WTC11 (cell line): ENCODE measurements around the gene DGKG.

ENCODE experiments used
- ATF1 ChIP-seq: sonication (generic); formaldehyde crosslinking; IDR thresholded peaks from 2 replicates; pipeline ENCODE4 v1.8.1; 2023; ENCODE audit warnings: mild to moderate bottlenecking, moderate library complexity, missing genetic modification reagents
- ATF2 ChIP-seq: sonication (generic); formaldehyde crosslinking; IDR thresholded peaks from 2 replicates; pipeline ENCODE4 v1.8.1; 2022; ENCODE audit warnings: low read depth, missing genetic modification reagents, borderline replicate concordance
- ATF3 ChIP-seq: sonication (generic); formaldehyde crosslinking; conservative IDR thresholded peaks from 2 replicates; pipeline ENCODE4 v1.8.1; 2022; ENCODE audit warnings: mild to moderate bottlenecking, missing genetic modification reagents
- ESRRA ChIP-seq: sonication (generic); formaldehyde crosslinking; IDR thresholded peaks from 2 replicates; pipeline ENCODE4 v1.8.1; 2022; ENCODE audit warnings: mild to moderate bottlenecking, missing genetic modification reagents, borderline replicate concordance
- NFYB ChIP-seq: sonication (generic); formaldehyde crosslinking; conservative IDR thresholded peaks from 2 replicates; pipeline ENCODE4 v1.8.0; 2022; ENCODE audit warnings: low read depth, missing genetic modification reagents
- ZNF121 ChIP-seq: sonication (generic); formaldehyde crosslinking; IDR thresholded peaks from 2 replicates; pipeline ENCODE4 v1.8.0; 2023; ENCODE audit warnings: missing genetic modification reagents
- ZNF532 ChIP-seq: fragments of 250-450 bp; sonication (Bioruptor Pico); IDR thresholded peaks from 2 replicates; pipeline ENCODE4 v1.9.0; 2021; ENCODE audit warnings: mild to moderate bottlenecking, borderline replicate concordance
- TF ChIP-seq, protein P1 (sequence below): fragments of 200-600 bp; IDR thresholded peaks from 2 replicates; pipeline ENCODE4 v1.8.0; 2022; ENCODE audit warnings: antibody characterized with exemption
- TF ChIP-seq, protein P2 (sequence below): sonication (generic); formaldehyde crosslinking; IDR thresholded peaks from 2 replicates; pipeline ENCODE4 v1.8.1; 2023; ENCODE audit warnings: mild to moderate bottlenecking, missing genetic modification reagents, moderate library complexity
- TF ChIP-seq, protein P3 (sequence below): fragments of 250-450 bp; sonication (Bioruptor Pico); IDR thresholded peaks from 2 replicates; pipeline ENCODE4 v1.9.0; 2021; ENCODE audit warnings: mild to moderate bottlenecking

- TF ChIP-seq ATF3 (CRISPR knock-in tag), result no peak
- no peak for TF ChIP-seq ATF2
- TF ChIP-seq, protein P1, sequence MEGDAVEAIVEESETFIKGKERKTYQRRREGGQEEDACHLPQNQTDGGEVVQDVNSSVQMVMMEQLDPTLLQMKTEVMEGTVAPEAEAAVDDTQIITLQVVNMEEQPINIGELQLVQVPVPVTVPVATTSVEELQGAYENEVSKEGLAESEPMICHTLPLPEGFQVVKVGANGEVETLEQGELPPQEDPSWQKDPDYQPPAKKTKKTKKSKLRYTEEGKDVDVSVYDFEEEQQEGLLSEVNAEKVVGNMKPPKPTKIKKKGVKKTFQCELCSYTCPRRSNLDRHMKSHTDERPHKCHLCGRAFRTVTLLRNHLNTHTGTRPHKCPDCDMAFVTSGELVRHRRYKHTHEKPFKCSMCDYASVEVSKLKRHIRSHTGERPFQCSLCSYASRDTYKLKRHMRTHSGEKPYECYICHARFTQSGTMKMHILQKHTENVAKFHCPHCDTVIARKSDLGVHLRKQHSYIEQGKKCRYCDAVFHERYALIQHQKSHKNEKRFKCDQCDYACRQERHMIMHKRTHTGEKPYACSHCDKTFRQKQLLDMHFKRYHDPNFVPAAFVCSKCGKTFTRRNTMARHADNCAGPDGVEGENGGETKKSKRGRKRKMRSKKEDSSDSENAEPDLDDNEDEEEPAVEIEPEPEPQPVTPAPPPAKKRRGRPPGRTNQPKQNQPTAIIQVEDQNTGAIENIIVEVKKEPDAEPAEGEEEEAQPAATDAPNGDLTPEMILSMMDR, result no peak
- TF ChIP-seq NFYB (CRISPR knock-in tag), result no peak
- TF ChIP-seq ESRRA, result no peak
- no peak for TF ChIP-seq ATF1 (CRISPR knock-in tag)
- TF ChIP-seq ZNF121, result no peak
- TF ChIP-seq, protein P2, sequence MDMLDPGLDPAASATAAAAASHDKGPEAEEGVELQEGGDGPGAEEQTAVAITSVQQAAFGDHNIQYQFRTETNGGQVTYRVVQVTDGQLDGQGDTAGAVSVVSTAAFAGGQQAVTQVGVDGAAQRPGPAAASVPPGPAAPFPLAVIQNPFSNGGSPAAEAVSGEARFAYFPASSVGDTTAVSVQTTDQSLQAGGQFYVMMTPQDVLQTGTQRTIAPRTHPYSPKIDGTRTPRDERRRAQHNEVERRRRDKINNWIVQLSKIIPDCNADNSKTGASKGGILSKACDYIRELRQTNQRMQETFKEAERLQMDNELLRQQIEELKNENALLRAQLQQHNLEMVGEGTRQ (CRISPR knock-in tag), result no peak
- TF ChIP-seq, protein P3, sequence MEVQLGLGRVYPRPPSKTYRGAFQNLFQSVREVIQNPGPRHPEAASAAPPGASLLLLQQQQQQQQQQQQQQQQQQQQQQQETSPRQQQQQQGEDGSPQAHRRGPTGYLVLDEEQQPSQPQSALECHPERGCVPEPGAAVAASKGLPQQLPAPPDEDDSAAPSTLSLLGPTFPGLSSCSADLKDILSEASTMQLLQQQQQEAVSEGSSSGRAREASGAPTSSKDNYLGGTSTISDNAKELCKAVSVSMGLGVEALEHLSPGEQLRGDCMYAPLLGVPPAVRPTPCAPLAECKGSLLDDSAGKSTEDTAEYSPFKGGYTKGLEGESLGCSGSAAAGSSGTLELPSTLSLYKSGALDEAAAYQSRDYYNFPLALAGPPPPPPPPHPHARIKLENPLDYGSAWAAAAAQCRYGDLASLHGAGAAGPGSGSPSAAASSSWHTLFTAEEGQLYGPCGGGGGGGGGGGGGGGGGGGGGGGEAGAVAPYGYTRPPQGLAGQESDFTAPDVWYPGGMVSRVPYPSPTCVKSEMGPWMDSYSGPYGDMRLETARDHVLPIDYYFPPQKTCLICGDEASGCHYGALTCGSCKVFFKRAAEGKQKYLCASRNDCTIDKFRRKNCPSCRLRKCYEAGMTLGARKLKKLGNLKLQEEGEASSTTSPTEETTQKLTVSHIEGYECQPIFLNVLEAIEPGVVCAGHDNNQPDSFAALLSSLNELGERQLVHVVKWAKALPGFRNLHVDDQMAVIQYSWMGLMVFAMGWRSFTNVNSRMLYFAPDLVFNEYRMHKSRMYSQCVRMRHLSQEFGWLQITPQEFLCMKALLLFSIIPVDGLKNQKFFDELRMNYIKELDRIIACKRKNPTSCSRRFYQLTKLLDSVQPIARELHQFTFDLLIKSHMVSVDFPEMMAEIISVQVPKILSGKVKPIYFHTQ, result no peak
- no peak for TF ChIP-seq ZNF532
Observed at GRCh38 chr3:186185194-186185787, 176.7 kb downstream of the DGKG start.
